Activated CD8-positive, alpha-beta memory T cell treated with anti-CD3 and anti-CD28 coated beads for 36 hours (primary cell): ENCODE data around the gene SCYGR4. TPM values are rescaled to one million over a fixed set of nuclear protein-coding genes. Genes with fewer than 3 reads are reported as not detected.
"Not testable (repeated sequence)": the region's sequence is repeated elsewhere in the genome, so short reads cannot be mapped to it uniquely, and the experiment has no call there.

Experiments
- CTCF ChIA-PET: fragments of 350-600 bp; sonication (Branson Sonifier 250); formaldehyde crosslinking; loops from one replicate; lab custom pipeline; 2021; ENCODE audit warnings: antibody characterized with exemption; lab: Charles Lee
- POLR2A ChIA-PET: fragments of 350-600 bp; sonication (Branson Sonifier 250); formaldehyde crosslinking; loops from one replicate; lab custom pipeline; 2021; ENCODE audit warnings: antibody characterized with exemption; lab: Charles Lee
- total RNA-seq, 2 experiments: library from RNA; stranded (reverse); gene quantifications; one replicate each; pipeline ENCODE4 v1.2.3, GENCODE V29; 2021

Gene SCYGR4, protein sequence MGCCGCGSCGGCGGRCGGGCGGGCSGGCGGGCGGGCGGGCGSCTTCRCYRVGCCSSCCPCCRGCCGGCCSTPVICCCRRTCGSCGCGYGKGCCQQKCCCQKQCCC
- total RNA-seq, result not detected

DNA sequence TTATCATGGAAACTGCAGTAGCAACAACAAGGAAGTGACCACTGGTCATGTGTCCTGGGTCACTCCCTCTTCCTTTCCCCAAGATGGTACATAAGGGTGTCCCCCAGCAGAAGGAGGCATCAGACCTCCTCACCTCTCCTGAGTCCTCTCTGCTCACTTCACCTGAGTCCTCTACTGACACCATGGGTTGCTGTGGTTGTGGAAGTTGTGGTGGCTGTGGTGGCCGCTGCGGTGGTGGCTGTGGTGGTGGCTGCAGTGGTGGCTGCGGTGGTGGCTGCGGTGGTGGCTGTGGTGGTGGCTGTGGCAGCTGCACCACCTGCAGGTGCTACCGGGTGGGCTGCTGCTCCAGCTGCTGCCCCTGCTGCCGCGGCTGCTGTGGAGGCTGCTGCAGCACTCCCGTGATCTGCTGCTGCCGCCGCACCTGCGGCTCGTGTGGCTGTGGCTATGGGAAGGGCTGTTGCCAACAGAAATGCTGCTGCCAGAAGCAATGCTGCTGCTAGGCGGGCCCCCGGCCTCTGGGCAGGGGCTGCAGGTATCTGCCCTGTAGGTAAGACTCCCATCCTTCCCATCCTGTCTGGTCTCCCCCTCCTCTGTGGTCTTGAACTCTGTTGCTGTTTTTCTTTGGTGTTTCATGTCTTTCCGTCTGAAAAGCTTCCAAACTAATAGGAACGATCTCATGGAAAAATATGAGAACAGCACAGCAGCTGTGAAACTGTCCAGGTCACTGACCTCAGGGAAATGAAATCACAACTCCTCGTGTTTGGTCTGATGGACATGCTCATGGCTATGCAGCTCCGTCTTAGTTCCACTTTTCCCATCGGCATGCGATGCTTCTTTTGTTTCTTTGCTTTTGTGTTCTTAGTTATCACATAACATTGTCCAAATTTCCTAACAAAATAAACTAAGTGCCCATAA lies at the start of gene SCYGR4:
TSS of gene SCYGR4 (plus strand) at position 183 of the 915 bp plus-strand sequence. CDS start at position 183, 0 bp downstream.
- ChIA-PET CTCF (no interaction called here), POLR2A (no interaction called here)

DNA sequence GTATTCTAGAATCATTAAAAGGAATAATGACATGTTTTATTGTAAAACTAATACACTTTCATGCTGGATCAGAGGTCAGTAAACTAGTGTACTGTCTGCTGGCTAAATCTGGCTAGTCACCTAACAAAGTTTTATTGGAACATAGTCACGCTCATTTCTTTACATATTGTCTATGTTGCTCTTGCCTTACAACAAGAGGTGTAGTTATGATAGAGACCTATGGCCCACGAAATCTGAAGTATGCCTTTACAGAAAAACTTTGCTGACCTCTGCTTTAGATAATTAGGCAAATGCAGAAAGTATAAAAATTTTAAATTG lies 48.5 kb upstream of the SCYGR4 start:
- CTCF ChIA-PET, result no interaction called here
- POLR2A ChIA-PET, result no interaction called here

DNA sequence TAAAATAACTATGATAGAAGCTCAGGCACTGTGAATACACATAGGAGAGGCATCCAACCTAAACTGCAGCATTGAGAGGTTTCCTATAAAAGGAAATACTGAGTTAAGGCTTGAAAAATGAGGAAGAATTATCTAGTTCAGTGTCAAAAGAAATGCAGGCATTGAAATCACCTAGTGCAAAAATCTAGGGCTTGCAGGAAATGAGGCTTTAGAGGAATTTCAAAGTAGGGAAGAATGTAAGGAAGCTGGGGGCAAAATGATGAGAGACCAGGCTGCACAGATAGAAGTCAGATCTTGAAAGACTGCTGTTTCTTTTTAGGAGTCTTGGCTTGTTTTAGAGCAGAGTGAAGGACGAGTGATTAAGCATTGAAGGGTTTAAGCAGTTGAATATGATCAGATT lies 46.7 kb upstream of the SCYGR4 start:
- POLR2A ChIA-PET, result no interaction called here
- CTCF ChIA-PET, result no interaction called here

DNA sequence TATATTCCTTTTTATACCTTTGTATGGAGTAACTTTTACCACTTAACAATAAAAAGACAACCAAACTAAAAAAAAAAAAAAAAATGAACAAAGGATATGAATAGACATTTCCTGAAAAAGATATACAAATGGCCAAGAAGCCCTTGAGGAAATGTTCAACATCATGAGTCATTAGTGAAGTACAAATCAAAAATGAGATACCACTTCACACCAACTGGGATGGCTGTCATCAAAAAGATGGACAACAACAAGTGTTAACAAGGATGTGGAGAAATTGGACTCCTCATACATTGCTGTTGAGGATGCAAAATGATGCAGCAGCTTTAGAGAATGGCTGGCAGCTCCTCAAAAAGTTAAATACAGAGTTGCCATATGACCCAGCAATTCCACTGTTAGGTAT lies 41.2 kb upstream of the SCYGR4 start:
- POLR2A ChIA-PET, result no interaction called here
- CTCF ChIA-PET, result no interaction called here

DNA sequence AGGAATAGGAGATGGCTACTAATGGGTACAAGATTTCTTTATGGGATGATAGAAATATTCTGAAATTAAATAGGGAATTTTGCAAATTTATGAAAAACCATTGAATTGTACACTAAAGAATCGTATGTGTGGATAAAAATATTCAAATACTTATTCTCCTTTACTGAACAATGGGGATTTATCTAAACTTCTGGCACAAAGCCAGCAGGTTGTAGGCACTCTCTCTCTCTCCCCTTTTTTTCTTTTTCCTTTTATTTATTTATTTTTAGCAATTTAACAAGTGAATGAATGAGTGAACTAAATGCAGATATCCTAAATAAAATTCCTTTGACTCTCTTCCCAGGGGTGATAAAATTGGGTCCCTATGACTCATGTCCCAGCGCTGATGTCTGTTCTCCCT lies 40.5 kb upstream of the SCYGR4 start:
- ChIA-PET POLR2A (no interaction called here), CTCF (no interaction called here)

DNA sequence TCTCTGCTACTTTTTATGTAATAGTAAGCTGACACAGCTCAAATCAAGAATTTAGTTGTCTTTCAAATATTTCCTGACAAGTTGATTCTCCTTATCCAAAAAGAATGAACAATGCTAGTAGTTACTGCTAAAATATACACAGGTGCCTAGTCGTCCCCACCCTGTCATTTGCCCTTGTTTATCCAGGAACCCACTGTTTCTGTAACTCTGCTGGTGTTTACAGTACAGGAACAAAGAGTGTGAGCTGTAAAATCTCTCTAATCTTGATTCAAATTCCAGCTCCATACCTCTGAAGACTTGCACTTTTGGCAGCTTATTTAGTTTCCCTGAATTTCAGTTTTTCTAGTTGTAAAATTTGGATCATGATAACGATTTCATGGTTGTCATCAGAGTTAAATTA lies 39.7 kb upstream of the SCYGR4 start:
- POLR2A ChIA-PET, result no interaction called here
- CTCF ChIA-PET, result no interaction called here

DNA sequence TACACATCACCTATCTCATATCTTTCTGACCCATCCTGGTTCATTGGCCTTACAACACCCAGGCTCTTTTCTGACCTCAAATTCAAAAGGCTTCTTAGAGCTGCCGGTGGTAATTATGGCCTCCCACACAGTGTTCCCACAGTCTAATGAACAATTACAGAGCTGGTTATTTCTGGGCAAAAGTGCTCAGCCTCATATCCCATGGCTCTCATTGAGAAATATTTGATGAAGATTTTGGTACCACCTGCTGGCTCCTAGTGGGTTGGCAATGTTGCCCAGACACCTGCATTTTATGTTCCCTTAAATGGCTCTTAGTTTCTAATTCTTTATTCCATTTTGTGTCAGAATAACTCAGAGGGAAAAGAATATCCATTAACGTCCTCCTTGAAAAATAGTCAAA lies 38.7 kb upstream of the SCYGR4 start:
- ChIA-PET CTCF (no interaction called here), POLR2A (no interaction called here)

DNA sequence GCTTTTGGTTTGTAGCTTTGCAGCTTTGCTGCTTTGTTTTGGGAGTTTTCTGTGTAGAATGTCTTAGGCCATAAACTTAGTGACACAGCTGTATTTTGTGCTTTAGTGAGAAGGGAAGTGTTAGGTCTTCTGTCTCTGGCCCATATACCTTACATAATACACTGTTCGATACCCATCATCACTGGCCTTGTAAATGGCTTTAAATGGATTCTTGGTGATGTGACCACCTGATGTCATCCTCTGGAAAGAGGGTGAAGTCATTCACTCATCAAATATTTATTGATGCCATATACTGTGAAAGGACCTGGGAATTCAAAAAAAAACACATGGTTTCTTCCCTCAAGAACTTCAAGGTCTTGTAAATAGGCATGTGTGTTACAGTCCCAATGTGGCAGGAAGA lies 37.5 kb upstream of the SCYGR4 start:
- ChIA-PET CTCF (no interaction called here), POLR2A (no interaction called here)

DNA sequence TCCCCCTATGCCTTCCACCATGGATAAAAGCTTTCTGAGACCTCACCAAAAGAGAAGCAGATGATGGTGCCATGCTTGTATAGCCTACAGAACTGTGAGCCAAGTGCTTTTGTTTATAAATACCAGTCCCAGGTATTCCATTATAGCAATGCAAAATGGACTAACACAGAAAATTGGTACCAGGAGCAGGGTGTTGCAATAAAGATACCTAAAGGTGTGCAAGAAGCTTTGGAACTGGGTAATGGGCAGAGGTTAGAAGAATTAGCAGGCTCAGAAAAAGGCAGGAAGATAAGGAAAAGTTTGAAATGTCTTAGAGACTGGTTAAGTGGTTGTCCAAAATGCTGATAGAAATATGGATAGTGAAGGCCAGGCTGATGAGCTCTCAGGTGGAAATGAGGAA lies 34.9 kb upstream of the SCYGR4 start:
- POLR2A ChIA-PET, result no interaction called here

DNA sequence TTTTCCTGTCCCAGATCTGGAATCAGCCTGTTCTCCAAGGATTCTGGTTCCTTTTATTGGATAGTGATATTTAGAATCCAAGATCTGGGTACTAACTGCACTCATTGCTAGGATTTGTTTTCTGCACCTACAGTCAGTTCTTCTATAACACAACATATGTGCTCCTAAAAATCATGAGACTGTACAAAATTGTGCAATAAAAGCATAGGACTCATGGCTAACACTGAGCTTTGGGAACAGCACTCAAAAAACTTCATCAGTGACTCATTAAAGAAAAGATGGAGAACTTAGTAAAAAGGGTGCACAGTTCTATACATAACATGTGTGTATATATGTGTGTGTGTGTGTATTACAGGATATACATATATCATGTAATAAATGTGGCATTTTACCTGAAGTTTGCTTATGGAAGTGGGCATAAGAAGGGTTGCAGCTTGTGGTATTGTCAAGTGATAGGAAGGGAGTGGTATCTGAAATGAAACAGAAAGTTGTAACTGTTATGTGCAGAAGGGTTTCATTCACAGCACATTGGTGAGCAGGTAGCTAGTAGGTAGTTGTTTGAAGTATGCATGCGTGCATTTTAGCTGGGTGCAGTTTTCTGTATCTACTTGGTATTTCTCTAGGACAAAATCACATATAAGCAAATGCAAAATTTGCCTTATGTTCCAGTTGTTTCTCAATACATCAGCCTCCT lies 24.5 kb upstream of the SCYGR4 start:
- ChIA-PET POLR2A (no interaction called here), CTCF (no interaction called here)

More for the DNA sequence above, 34.9 kb upstream of the SCYGR4 start:
- CTCF ChIA-PET, result no interaction called here

DNA sequence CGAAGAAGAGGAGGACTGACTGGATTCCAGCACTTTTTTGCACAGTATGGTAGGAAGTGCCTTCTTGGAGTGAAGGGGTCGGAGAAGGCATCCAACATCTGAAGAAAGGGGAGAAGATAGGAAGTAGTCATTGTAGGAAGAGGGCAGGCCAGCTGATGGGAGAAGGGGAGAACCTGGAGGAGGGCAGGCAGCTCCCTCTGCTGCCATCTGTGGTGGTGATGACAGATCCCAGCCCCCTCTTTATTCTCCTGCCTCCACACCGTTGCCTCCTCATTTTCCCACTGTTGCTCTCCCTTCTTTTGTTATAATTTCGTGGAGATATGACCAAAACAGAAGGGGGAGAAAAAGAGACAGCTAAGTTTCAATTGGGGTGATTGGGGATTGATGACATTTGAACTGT lies 21.5 kb upstream of the SCYGR4 start:
- ChIA-PET CTCF (no interaction called here), POLR2A (no interaction called here)

DNA sequence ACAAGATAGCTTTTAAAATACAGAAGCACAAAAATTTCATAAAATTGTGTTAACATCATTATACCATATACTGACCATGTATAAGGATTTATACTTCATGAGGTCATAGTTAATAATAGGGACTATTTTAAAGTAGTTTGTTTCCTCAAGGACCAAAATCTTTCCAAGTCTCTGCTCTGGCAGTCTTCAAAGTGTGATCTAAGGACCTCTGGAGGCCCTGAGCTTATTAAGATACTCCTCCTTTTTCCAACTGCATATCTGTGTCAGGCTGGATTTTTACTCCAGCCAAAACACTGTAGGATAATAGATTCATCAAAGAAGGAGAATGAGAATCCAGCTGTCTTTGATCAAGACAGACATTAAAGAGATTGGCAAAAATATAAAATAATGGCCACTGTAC lies 20.3 kb upstream of the SCYGR4 start:
- POLR2A ChIA-PET, result no interaction called here
- CTCF ChIA-PET, result no interaction called here

DNA sequence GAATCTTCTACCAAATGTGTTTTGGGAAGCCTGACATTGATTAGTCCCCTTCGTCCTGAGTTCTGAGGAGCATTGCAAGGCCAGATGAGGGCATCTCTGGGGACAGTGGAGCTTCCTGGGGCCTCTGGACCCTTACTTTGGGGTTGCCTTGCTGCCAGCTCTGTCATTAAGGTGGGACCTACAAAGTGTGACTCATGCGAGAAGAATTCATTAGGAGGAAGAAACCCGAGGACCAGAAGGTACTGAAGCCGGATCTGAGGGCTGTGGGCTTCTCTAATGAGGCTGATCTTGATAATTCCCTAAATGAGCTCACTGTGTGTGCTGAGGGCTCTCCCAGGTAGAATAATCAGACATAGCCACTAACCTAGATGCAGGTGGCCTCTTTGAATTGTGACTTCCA lies 19.3 kb upstream of the SCYGR4 start:
- POLR2A ChIA-PET, result no interaction called here
- CTCF ChIA-PET, result no interaction called here

DNA sequence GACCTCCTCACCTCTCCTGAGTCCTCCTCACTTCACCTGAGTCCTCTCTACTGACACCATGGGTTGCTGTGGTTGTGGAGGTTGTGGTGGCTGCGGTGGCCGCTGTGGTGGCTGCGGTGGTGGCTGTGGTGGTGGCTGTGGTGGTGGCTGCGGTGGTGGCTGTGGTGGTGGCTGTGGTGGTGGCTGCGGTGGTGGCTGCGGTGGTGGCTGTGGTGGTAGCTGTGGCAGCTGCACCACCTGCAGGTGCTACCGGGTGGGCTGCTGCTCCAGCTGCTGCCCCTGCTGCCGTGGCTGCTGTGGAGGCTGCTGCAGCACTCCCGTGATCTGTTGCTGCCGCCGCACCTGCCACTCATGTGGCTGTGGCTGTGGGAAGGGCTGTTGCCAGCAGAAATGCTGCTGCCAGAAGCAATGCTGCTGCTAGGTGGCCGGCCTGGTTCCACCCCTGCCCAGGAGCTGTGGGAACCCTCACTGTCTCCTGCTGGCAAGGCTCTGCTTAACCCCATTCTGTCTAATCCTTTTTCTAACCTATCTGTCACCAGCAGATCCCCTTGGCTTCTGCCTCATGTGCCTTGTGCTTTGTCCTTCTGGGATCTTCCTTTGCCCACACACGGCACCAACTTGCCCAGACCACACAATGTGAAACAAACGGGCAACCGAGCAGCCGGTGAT lies 18.3 kb upstream of the SCYGR4 start, which contains the start of gene SCYGR2:
TSS of gene SCYGR2 (plus strand) at position 59 of the 669 bp plus-strand sequence. CDS start at position 59, 0 bp downstream.
- CTCF ChIA-PET, POLR2A ChIA-PET: not testable (repeated sequence)

DNA sequence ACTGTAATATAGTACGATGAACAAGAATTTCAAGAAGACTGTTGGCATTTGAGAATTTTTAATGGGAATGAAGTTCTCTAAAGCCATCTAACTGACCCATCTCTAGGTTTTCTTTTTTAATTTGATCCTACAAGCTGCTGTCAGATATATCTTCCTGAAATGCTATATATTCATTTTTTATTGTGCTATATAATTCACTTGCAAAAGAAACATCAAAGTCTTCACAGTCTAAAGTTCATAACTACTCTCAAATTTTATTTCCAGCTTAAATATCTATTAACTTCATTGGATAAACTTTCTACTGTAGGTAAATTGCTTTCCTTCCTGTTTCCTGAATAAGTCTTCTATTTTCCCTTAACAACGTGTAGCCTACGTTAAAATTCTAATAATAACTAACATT lies 14.9 kb upstream of the SCYGR4 start:
- POLR2A ChIA-PET, result no interaction called here
- CTCF ChIA-PET, result no interaction called here

DNA sequence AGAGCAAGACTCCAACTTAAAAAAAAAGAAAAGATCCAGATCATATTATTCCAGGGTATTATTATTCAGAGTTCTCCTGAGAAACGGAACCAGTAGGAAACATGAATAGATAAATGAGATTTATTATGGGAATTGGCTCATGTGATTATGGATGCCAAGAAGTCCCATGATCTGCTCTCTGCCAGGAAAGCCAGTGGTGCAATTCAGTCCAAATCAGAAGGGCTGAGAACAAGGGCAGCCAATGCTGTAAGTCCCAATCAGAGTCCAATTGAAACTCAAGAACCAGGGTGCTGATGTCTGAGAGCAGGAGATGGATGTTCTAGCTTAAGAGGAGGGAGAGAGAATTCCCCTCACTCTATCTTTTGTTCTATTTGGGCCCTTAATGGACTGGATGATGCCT lies 10.8 kb upstream of the SCYGR4 start:
- ChIA-PET POLR2A (no interaction called here), CTCF (no interaction called here)

DNA sequence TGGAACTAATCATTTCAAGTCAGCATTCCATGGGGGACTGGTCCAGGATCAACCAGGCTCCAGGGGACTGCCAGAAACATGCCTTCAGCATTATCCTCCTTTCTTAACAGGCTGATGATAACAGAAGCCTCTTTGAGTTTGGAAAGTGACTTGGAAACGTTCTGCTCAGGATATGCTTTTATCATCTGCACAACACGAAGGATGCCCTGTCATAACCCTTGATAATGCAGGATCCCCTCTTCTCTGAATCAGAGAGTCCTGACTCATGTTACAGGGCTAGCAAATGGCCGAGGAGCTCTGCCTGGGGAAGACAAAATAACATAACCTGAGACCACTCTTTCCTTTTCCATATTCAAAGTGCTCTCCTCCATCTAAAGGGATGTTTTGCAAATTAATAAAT lies 9.4 kb upstream of the SCYGR4 start:
- ChIA-PET CTCF (no interaction called here), POLR2A (no interaction called here)

DNA sequence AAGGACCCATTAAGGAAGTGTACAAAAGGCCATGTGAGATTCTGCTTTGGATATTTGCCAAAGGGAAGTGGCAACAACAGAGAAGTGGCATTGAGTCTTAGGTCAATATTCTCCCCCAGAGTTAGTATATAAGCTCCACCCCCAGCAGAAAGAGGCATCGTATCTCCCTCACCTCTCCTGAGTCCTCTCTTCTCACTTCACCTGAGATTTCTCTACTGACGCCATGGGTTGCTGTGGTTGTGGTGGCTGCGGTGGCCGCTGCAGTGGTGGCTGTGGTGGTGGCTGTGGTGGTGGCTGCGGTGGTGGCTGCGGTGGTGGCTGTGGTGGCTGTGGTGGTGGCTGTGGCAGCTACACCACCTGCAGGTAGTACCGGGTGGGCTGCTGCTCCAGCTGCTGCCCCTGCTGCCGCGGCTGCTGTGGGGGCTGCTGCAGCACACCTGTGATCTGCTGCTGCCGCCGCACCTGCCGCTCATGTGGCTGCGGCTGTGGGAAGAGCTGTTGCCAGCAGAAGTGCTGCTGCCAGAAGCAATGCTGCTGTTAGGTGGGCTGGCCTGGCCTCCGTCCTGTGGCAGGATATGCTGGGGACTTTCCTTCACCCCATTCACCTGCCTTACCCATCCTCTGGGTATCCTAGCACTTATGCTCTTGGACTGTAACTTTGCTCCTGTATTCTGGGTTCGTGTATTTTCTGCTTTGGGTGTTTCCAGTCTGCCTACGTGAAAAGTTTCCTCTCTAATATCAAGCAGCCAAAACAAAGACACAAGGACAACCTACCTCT lies 8.5 kb upstream of the SCYGR4 start:
- CTCF ChIA-PET, result no interaction called here
- POLR2A ChIA-PET, result no interaction called here

DNA sequence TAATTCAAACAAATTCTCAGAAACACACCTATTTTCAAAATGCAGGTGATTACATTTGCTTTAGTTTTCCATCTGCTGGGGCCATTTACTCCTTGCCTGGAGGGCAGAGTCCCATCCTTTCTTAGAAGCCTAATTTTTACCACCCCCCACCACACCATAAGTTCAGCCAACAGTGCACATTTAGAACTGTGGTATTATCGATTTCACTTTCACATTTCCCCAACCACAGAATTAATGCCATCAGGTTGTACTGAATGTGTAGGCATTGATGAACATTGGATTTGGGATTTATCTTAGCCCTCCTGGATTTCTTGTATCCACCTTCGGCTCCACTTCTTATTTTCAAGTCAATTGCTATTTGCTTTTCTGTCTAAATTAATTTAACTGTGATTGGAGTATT lies 7.2 kb upstream of the SCYGR4 start:
- CTCF ChIA-PET, result no interaction called here

More for the DNA sequence above, 7.2 kb upstream of the SCYGR4 start:
- POLR2A ChIA-PET, result no interaction called here
